ENCODE data around the gene CSRP3.

The CSRP3 gene

DNA sequence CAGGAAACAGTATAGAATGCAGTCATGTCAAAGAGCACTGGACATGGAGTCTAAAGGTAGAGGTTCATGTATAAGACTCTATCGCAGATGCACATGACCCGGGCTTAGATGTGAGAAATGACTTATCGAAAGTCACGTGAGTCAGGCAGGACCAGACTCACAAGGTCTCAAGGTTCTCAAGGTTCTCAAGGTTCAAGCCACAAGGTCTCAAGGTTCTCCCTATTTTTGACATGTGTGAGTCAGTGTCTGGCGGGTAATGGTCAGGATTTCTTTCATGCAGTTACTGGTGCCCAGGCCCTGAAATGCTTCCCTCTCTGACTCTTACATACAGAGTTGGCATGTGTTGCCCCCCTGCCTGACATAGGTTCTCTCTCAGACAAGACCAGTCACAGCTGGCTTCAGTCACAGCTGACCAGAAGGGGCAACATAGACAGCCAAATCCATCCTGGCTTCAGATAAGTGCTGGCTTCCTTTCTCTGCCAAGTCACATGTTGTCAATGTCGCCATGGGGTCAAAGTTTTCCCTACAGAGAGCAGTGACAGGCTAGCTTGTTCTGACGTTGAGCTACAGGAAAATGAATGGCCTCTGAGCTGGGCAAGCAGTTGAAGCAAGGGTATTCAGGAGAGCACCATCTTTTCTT is 10.1 kb downstream of the CSRP3 start:
- H3K4me3 ChIP-seq (ENCODE audit: control insufficient read depth, low read depth, low read length): no peak overlapping the region
- DNase-seq (ENCODE audit: low read depth): no peak
- TF ChIP-seq, protein P1, sequence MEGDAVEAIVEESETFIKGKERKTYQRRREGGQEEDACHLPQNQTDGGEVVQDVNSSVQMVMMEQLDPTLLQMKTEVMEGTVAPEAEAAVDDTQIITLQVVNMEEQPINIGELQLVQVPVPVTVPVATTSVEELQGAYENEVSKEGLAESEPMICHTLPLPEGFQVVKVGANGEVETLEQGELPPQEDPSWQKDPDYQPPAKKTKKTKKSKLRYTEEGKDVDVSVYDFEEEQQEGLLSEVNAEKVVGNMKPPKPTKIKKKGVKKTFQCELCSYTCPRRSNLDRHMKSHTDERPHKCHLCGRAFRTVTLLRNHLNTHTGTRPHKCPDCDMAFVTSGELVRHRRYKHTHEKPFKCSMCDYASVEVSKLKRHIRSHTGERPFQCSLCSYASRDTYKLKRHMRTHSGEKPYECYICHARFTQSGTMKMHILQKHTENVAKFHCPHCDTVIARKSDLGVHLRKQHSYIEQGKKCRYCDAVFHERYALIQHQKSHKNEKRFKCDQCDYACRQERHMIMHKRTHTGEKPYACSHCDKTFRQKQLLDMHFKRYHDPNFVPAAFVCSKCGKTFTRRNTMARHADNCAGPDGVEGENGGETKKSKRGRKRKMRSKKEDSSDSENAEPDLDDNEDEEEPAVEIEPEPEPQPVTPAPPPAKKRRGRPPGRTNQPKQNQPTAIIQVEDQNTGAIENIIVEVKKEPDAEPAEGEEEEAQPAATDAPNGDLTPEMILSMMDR (conservative IDR thresholded peaks at IDR 0.05; ENCODE audit: control insufficient read depth, insufficient read depth, low read depth, low read length): no peak

GRCh38 chr11:19187833-19188258 is 13.9 kb downstream of the CSRP3 start:
- no peak overlapping the region for H3K4me3 ChIP-seq (ENCODE audit: control insufficient read depth, low read depth, low read length)
- TF ChIP-seq, protein P1 (conservative IDR thresholded peaks at IDR 0.05; ENCODE audit: control insufficient read depth, insufficient read depth, low read depth, low read length): no peak
- no peak for DNase-seq (ENCODE audit: low read depth)

- no peak overlapping the region for H3K4me3 ChIP-seq (ENCODE audit: control insufficient read depth, low read depth, low read length)
- TF ChIP-seq, protein P1 (conservative IDR thresholded peaks at IDR 0.05; ENCODE audit: control insufficient read depth, insufficient read depth, low read depth, low read length): no peak
- DNase-seq (ENCODE audit: low read depth): peak; percentile 49
Observed at GRCh38 chr11:19187114-19187832, 14.5 kb downstream of the CSRP3 start.

- H3K4me3 ChIP-seq (ENCODE audit: control insufficient read depth, low read depth, low read length): no peak overlapping the region
- DNase-seq (ENCODE audit: low read depth): no peak
- TF ChIP-seq, protein P1 (conservative IDR thresholded peaks at IDR 0.05; ENCODE audit: control insufficient read depth, insufficient read depth, low read depth, low read length): no peak
Observed at GRCh38 chr11:19185516-19186052, 16.2 kb downstream of the CSRP3 start.

GRCh38 chr11:19185036-19185435 is 16.7 kb downstream of the CSRP3 start:
- TF ChIP-seq, protein P1 (conservative IDR thresholded peaks at IDR 0.05; ENCODE audit: control insufficient read depth, insufficient read depth, low read depth, low read length): no peak
- no peak overlapping the region for H3K4me3 ChIP-seq (ENCODE audit: control insufficient read depth, low read depth, low read length)
- DNase-seq (ENCODE audit: low read depth): no peak

DNA sequence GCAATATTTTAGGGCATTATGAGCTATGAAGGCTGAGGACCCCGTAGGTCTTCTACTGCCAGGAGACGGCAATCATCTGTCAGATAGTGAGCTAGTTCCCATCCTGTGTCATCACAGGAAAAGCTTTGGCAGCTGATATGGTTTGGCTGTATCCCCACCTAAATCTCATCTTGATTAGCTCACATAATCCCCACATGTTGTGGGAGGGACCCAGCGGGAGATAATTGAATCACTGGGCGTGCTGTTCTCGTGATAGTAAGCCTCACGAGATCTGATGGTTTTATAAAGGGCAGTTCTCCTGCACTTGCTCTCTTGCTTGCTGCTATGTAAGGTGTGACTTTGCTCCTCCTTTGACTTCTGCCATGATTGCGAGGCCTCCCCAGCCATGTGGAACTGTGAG is 18.1 kb downstream of the CSRP3 start:
- H3K4me3 ChIP-seq (ENCODE audit: control insufficient read depth, low read depth, low read length): no peak overlapping the region
- DNase-seq (ENCODE audit: low read depth): peak; percentile 28
- TF ChIP-seq, protein P1 (conservative IDR thresholded peaks at IDR 0.05; ENCODE audit: control insufficient read depth, insufficient read depth, low read depth, low read length): no peak

Measured in fibroblast of mammary gland (primary cell).